K562 (cell line): ENCODE results near the gene TMEM150A.

Experiments
- BHLHE40 ChIP-seq: IDR thresholded peaks from 2 replicates; pipeline ENCODE4 v1.6.1; 2011; ENCODE audit warnings: low read length, improper control_type of control experiment
- CAMTA2 ChIP-seq: fragments of 250-450 bp; sonication (Bioruptor Pico); conservative IDR thresholded peaks from 2 replicates; pipeline ENCODE4 v1.5.1; 2022
- CC2D1A ChIP-seq: fragments of 450-650 bp; IDR thresholded peaks from 2 replicates; pipeline ENCODE4 v1.6.1; 2017; ENCODE audit warnings: mild to moderate bottlenecking
- CEBPB ChIP-seq: fragments of 450-650 bp; IDR thresholded peaks from 2 replicates; pipeline ENCODE4 v1.6.1; 2016; ENCODE audit warnings: missing genetic modification characterization, missing compliant biosample characterization
- FOXP1 ChIP-seq: sonication (generic); formaldehyde crosslinking; IDR thresholded peaks from 2 replicates; pipeline ENCODE4 v1.8.0; 2022; ENCODE audit warnings: mild to moderate bottlenecking, missing genetic modification reagents
- KAT7 ChIP-seq: sonication (generic); formaldehyde crosslinking; IDR thresholded peaks from 2 replicates; pipeline ENCODE4 v1.8.0; 2022; ENCODE audit warnings: missing genetic modification reagents, mild to moderate bottlenecking, borderline replicate concordance
- KLF13 ChIP-seq: fragments of 450-650 bp; IDR thresholded peaks from 2 replicates; pipeline ENCODE4 v1.6.1; 2016; ENCODE audit warnings: missing genetic modification characterization, low read depth, mild to moderate bottlenecking, missing compliant biosample characterization, moderate library complexity, borderline replicate concordance
- L3MBTL2 ChIP-seq: fragments of 450-650 bp; IDR thresholded peaks from 2 replicates; pipeline ENCODE4 v1.6.1; 2016; ENCODE audit warnings: mild to moderate bottlenecking, moderate library complexity
- MAFF ChIP-seq: IDR thresholded peaks from 2 replicates; pipeline ENCODE4 v1.6.1; 2012; ENCODE audit warnings: low read length, improper control_type of control experiment
- NKRF ChIP-seq: fragments of 450-650 bp; IDR thresholded peaks from 2 replicates; pipeline ENCODE4 v1.6.1; 2016; ENCODE audit warnings: borderline replicate concordance
- POLR2AphosphoS2 ChIP-seq: IDR thresholded peaks from 2 replicates; pipeline ENCODE4 v1.6.1; 2012; ENCODE audit warnings: low read length, improper control_type of control experiment
- RNF219 ChIP-seq: fragments of 250-450 bp; sonication (Bioruptor Pico); IDR thresholded peaks from 2 replicates; pipeline ENCODE4 v1.5.0; 2022; ENCODE audit warnings: mild to moderate bottlenecking
- ZBTB26 ChIP-seq: fragments of 450-650 bp; formaldehyde crosslinking; IDR thresholded peaks from 2 replicates; pipeline ENCODE4 v1.4.0; 2022; ENCODE audit warnings: missing genetic modification characterization
- ZNF609 ChIP-seq: sonication (generic); formaldehyde crosslinking; IDR thresholded peaks from 2 replicates; pipeline ENCODE4 v1.8.1; 2023; ENCODE audit warnings: missing genetic modification reagents, mild to moderate bottlenecking, borderline replicate concordance

GRCh38 chr2:85649201-85650190 lies 47.0 kb upstream of the TMEM150A start:
- no peak for TF ChIP-seq NKRF
- TF ChIP-seq ZBTB26 = no peak
- no peak for TF ChIP-seq FOXP1 (CRISPR knock-in tag)
- no peak for TF ChIP-seq L3MBTL2
- no peak for TF ChIP-seq CC2D1A
- no peak for TF ChIP-seq KLF13 (tag)
- no peak for TF ChIP-seq ZNF609
- no peak for TF ChIP-seq KAT7 (CRISPR knock-in tag)
- no peak for TF ChIP-seq RNF219 (CRISPR knock-in tag)
- no peak for TF ChIP-seq BHLHE40
- TF ChIP-seq CAMTA2 (CRISPR knock-in tag) = no peak
- no peak for TF ChIP-seq MAFF
- no peak for TF ChIP-seq POLR2AphosphoS2
- TF ChIP-seq CEBPB (tag) = no peak
